Left lung (tissue), 10 donors: ENCODE results near the gene IRF2BPL. TPM values are rescaled to one million over a fixed set of nuclear protein-coding genes. Genes with fewer than 3 reads are reported as not detected.

Source experiments
- ATAC-seq: fragments of 200-7000 bp; cut with Tn5 transposase; one replicate; pipeline ENCODE4 v1.9.1; 2020; ENCODE audit warnings: moderate library complexity
- DNase-seq, 4 donors: peaks; one replicate each; pipeline ENCODE4 v3.0.0-alpha.2; 2013 to 2020
- H3K27ac ChIP-seq, 2 donors: fragments of 200-600 bp; sonication (generic) in 1 of 2; one replicate each; pipeline versions ENCODE4 v1.5.0 to v1.8.0; 2020 to 2021
- H3K27me3 ChIP-seq, 2 donors: fragments of 200-600 bp; sonication (generic) in 1 of 2; one replicate each; pipeline versions ENCODE4 v1.5.0 to v1.8.0; 2020 to 2021
- H3K36me3 ChIP-seq, 2 donors: fragments of 200-600 bp; sonication (generic) in 1 of 2; one replicate each; pipeline versions ENCODE4 v1.5.0 to v1.8.0; 2020 to 2021
- H3K4me1 ChIP-seq, 2 donors: fragments of 200-600 bp; one replicate each; pipeline ENCODE4 v1.8.0; 2021
- H3K4me3 ChIP-seq, 2 donors: fragments of 200-600 bp; sonication (generic) in 1 of 2; one replicate each; pipeline versions ENCODE4 v1.5.0 to v1.8.0; 2020 to 2021; ENCODE audit warnings: mild to moderate bottlenecking in 1 of 2
- H3K9me3 ChIP-seq, 2 donors: fragments of 200-600 bp; sonication (generic) in 1 of 2; one replicate each; pipeline versions ENCODE4 v1.5.0 to v1.8.0; 2020 to 2021
- CTCF ChIP-seq, 2 donors: fragments of 200-600 bp; sonication (generic) in 1 of 2; IDR thresholded peaks; one replicate each; pipeline versions ENCODE4 v1.5.0 to v1.8.0; 2021; ENCODE audit warnings: antibody characterized with exemption in 2 of 2
- intact Hi-C, 2 donors: fragments of 100-400 bp; cut with DNase I; formaldehyde crosslinking; loops; one replicate each; pipeline versions ENCODE4 v1.11.2 to v1.14.2; 2022
- polyA plus RNA-seq, 6 donors: library from polyadenylated mRNA; unstranded; fragments of 120-200 nt; gene quantifications; one replicate each; pipeline ENCODE4 v1.2.1, GENCODE V29; 2013; ENCODE audit not compliant: insufficient read length in 6 of 6
- total RNA-seq, 2 donors: library from RNA; stranded (reverse); fragmentation: NEBNext Ultra II Directional; extraction: Animal tissue kit (Norgen Biotek cat#: 25700); gene quantifications; one replicate each; pipeline ENCODE4 v1.2.1, GENCODE V29; 2021
- donor health status: DM: no; HTN: yes; CAD: no.
- donor health status: DM: no; HTN: no; CAD: no.

Gene IRF2BPL
- total and polyA plus RNA-seq, 8 donors, result 22.8 to 50.0 (median 44.3) TPM

- no peaks in the 10 kb centered on the region for H3K36me3 ChIP-seq
- H3K27ac ChIP-seq, result no peak overlapping the region
- no peaks in the 10 kb centered on the region for H3K4me1 ChIP-seq
- ATAC-seq (no peak), DNase-seq (no peak)
- no peaks in the 10 kb centered on the region for H3K27me3 ChIP-seq
- intact Hi-C loops, result no loop called here
- no peak for TF ChIP-seq CTCF (IDR thresholded peaks at IDR 0.05)
- H3K9me3 ChIP-seq, result peaks cover 0 to 5% of the 10 kb centered on the region in 2 donors
- no peak overlapping the region for H3K4me3 ChIP-seq
These were observed 42.8 kb downstream of the IRF2BPL start for GRCh38 chr14:76985540-76986230.

GRCh38 chr14:76984787-76985375, 43.6 kb downstream of the IRF2BPL start:
- H3K36me3 ChIP-seq, result no peaks in the 10 kb centered on the region
- intact Hi-C loops, result no loop called here
- peaks cover 0 to 5% of the 10 kb centered on the region in 2 donors for H3K9me3 ChIP-seq
- no peaks in the 10 kb centered on the region for H3K4me1 ChIP-seq
- H3K4me3 ChIP-seq, result no peak overlapping the region
- H3K27ac ChIP-seq, result no peak overlapping the region
- peak; percentile 42 for ATAC-seq
- DNase-seq, result no peak
- H3K27me3 ChIP-seq, result no peaks in the 10 kb centered on the region
- no peak for TF ChIP-seq CTCF (IDR thresholded peaks at IDR 0.05)

GRCh38 chr14:76984297-76984696, 44.2 kb downstream of the IRF2BPL start:
- no peaks in the 10 kb centered on the region for H3K4me1 ChIP-seq
- no peaks in the 10 kb centered on the region for H3K27me3 ChIP-seq
- H3K36me3 ChIP-seq, result no peaks in the 10 kb centered on the region
- ATAC-seq (no peak), DNase-seq (no peak)
- intact Hi-C loops, result no loop called here
- no peak for TF ChIP-seq CTCF (IDR thresholded peaks at IDR 0.05)
- no peak overlapping the region for H3K27ac ChIP-seq
- peaks cover 0 to 5% of the 10 kb centered on the region in 2 donors for H3K9me3 ChIP-seq
- no peak overlapping the region for H3K4me3 ChIP-seq

GRCh38 chr14:76981670-76982069, 46.8 kb downstream of the IRF2BPL start:
- H3K27ac ChIP-seq, result no peak overlapping the region
- ATAC-seq, result no peak

More at GRCh38 chr14:76981670-76982069, 46.8 kb downstream of the IRF2BPL start:
- Histone ChIP-seq H3K27me3 (no peaks in the 10 kb centered on the region), H3K36me3 (no peaks in the 10 kb centered on the region), H3K4me1 (peaks cover 0 to 16% of the 10 kb centered on the region in 2 donors), H3K9me3 (peaks cover 0 to 5% of the 10 kb centered on the region in 2 donors), H3K4me3 (no peak overlapping the region)
- no peak for DNase-seq
- no peak for TF ChIP-seq CTCF (IDR thresholded peaks at IDR 0.05)
- intact Hi-C loops, result no loop called here
